SK-N-SH treated with all-trans-retinoic acid at 6 μM for 48 hours (cell line): ENCODE data around the gene KCNH3.

ENCODE experiments used
- ARNTL ChIP-seq: fragments of 450-650 bp; formaldehyde crosslinking; IDR thresholded peaks from 2 replicates; pipeline ENCODE4 v1.5.0; 2020; ENCODE audit warnings: low read depth, mild to moderate bottlenecking, moderate library complexity, borderline replicate concordance
- BACH2 ChIP-seq: fragments of 250-450 bp; sonication (Bioruptor Pico); IDR thresholded peaks from 2 replicates; pipeline ENCODE4 v1.9.0; 2021; ENCODE audit warnings: mild to moderate bottlenecking, borderline replicate concordance
- GLIS3 ChIP-seq: fragments of 250-450 bp; sonication (Bioruptor Pico); IDR thresholded peaks from 2 replicates; pipeline ENCODE4 v1.5.0; 2020; ENCODE audit warnings: mild to moderate bottlenecking, moderate library complexity
- ISL1 ChIP-seq: fragments of 250-450 bp; sonication (Bioruptor Pico); IDR thresholded peaks from 2 replicates; pipeline ENCODE4 v2.1.2; 2022; ENCODE audit warnings: mild to moderate bottlenecking, moderate library complexity
- POU6F1 ChIP-seq: fragments of 250-450 bp; sonication (Bioruptor Pico); IDR thresholded peaks from 2 replicates; pipeline ENCODE4 v1.8.0; 2021; ENCODE audit warnings: low read depth, mild to moderate bottlenecking, moderate library complexity, borderline replicate concordance
- PPARA ChIP-seq: fragments of 250-450 bp; sonication (Bioruptor Pico); IDR thresholded peaks from 2 replicates; pipeline ENCODE4 v1.5.0; 2020; ENCODE audit warnings: mild to moderate bottlenecking, borderline replicate concordance
- TCF4 ChIP-seq: fragments of 250-450 bp; sonication (Bioruptor Pico); IDR thresholded peaks from 2 replicates; pipeline ENCODE4 v1.8.0; 2021; ENCODE audit warnings: mild to moderate bottlenecking, moderate library complexity, borderline replicate concordance
- ZFP3 ChIP-seq: fragments of 250-450 bp; sonication (Bioruptor Pico); IDR thresholded peaks from 2 replicates; pipeline ENCODE4 v1.5.0; 2020; ENCODE audit warnings: mild to moderate bottlenecking, moderate library complexity
- ZFP30 ChIP-seq: fragments of 450-650 bp; formaldehyde crosslinking; IDR thresholded peaks from 2 replicates; pipeline ENCODE4 v1.5.0; 2022; ENCODE audit warnings: mild to moderate bottlenecking, moderate library complexity
- ZNF565 ChIP-seq: fragments of 450-650 bp; formaldehyde crosslinking; conservative IDR thresholded peaks from 2 replicates; pipeline ENCODE4 v1.5.0; 2020; ENCODE audit warnings: low read depth, mild to moderate bottlenecking, moderate library complexity
- TF ChIP-seq, protein P1 (sequence below): fragments of 250-450 bp; sonication (Bioruptor Pico); IDR thresholded peaks from 2 replicates; pipeline ENCODE4 v1.5.1; 2020; ENCODE audit warnings: low read depth, mild to moderate bottlenecking, moderate library complexity
- TF ChIP-seq, protein P2 (sequence below): fragments of 250-450 bp; sonication (Bioruptor Pico); IDR thresholded peaks from 2 replicates; pipeline ENCODE4 v1.8.0; 2020; ENCODE audit warnings: mild to moderate bottlenecking, moderate library complexity, borderline replicate concordance

DNA sequence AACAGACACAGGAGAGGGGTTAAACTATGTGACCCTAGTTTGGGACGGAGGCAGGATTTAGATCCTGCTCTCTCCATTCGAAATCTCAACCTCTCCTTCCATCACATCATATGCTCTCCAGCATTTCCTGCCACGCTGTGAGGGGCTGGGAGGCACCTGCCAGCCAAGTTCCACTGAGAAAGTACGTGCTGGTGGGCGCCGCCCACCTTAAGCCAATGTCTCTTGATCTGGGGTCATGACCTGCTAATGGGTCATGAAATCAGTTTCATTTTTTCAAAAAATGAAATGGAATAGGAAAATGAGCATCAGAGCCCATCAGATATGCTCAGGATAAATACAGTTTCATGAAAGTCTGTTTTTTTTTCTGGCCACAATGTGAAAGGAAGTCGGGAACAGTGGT, 21.9 kb downstream of the KCNH3 start:
- TF ChIP-seq POU6F1 (CRISPR knock-in tag) (no peak), TCF4 (CRISPR knock-in tag) (no peak), ARNTL (CRISPR knock-in tag) (no peak), ZFP30 (CRISPR knock-in tag) (no peak), BACH2 (CRISPR knock-in tag) (no peak), ZFP3 (CRISPR knock-in tag) (no peak), ISL1 (no peak), PPARA (CRISPR knock-in tag) (no peak), GLIS3 (CRISPR knock-in tag) (no peak), ZNF565 (CRISPR knock-in tag) (no peak)
- TF ChIP-seq, protein P1, sequence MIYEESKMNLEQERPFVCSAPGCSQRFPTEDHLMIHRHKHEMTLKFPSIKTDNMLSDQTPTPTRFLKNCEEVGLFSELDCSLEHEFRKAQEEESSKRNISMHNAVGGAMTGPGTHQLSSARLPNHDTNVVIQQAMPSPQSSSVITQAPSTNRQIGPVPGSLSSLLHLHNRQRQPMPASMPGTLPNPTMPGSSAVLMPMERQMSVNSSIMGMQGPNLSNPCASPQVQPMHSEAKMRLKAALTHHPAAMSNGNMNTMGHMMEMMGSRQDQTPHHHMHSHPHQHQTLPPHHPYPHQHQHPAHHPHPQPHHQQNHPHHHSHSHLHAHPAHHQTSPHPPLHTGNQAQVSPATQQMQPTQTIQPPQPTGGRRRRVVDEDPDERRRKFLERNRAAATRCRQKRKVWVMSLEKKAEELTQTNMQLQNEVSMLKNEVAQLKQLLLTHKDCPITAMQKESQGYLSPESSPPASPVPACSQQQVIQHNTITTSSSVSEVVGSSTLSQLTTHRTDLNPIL (CRISPR knock-in tag): no peak
- TF ChIP-seq, protein P2, sequence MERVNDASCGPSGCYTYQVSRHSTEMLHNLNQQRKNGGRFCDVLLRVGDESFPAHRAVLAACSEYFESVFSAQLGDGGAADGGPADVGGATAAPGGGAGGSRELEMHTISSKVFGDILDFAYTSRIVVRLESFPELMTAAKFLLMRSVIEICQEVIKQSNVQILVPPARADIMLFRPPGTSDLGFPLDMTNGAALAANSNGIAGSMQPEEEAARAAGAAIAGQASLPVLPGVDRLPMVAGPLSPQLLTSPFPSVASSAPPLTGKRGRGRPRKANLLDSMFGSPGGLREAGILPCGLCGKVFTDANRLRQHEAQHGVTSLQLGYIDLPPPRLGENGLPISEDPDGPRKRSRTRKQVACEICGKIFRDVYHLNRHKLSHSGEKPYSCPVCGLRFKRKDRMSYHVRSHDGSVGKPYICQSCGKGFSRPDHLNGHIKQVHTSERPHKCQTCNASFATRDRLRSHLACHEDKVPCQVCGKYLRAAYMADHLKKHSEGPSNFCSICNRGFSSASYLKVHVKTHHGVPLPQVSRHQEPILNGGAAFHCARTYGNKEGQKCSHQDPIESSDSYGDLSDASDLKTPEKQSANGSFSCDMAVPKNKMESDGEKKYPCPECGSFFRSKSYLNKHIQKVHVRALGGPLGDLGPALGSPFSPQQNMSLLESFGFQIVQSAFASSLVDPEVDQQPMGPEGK (CRISPR knock-in tag): no peak
